ENCODE data around the gene KLHL33. TPM values are rescaled to one million over a fixed set of nuclear protein-coding genes. Genes with fewer than 3 reads are reported as not detected.
"Not testable (repeated sequence)": the region's sequence is repeated elsewhere in the genome, so short reads cannot be mapped to it uniquely, and the experiment has no call there.

Gene KLHL33
- total RNA-seq, 4 donors from 2014 or later = 1.3 to 2.8 (median 2.1) TPM; not detected in 1

- H3K9me3 ChIP-seq = no peaks in the 10 kb centered on the region
- no peaks in the 10 kb centered on the region for H3K36me3 ChIP-seq
- intact Hi-C loops (cut with DNase I; ENCODE audit: low total_unique reads) = no loop called here
- no peaks in the 10 kb centered on the region for H3K4me1 ChIP-seq
- no peaks in the 10 kb centered on the region for H3K27me3 ChIP-seq
- no peak for TF ChIP-seq POLR2A (IDR thresholded peaks at IDR 0.05)
- no peak for TF ChIP-seq CTCF (IDR thresholded peaks at IDR 0.05)
- no peak overlapping the region for H3K4me3 ChIP-seq
- no peak overlapping the region for H3K27ac ChIP-seq
- DNase-seq = no peak
Measured at GRCh38 chr14:20446889-20447288, 10.9 kb upstream of the KLHL33 start.

- H3K36me3 ChIP-seq; H3K4me3 ChIP-seq; H3K27ac ChIP-seq; H3K4me1 ChIP-seq; DNase-seq; H3K9me3 ChIP-seq; intact Hi-C loops (cut with DNase I; ENCODE audit: low total_unique reads); H3K27me3 ChIP-seq: not testable (repeated sequence)
Measured at GRCh38 chr14:20443650-20444049, 7.7 kb upstream of the KLHL33 start.

- no peak for TF ChIP-seq POLR2A (IDR thresholded peaks at IDR 0.05)
- no peak for TF ChIP-seq CTCF (IDR thresholded peaks at IDR 0.05)
- Histone ChIP-seq H3K4me1 (no peaks in the 10 kb centered on the region), H3K36me3 (no peaks in the 10 kb centered on the region), H3K27ac (no peak overlapping the region), H3K4me3 (no peak overlapping the region), H3K27me3 (no peaks in the 10 kb centered on the region), H3K9me3 (no peaks in the 10 kb centered on the region)
- intact Hi-C loops (cut with DNase I; ENCODE audit: low total_unique reads) = no loop called here
- no peak for DNase-seq
Measured at GRCh38 chr14:20441461-20441860, 5.5 kb upstream of the KLHL33 start.

- Histone ChIP-seq H3K4me1 (no peaks in the 10 kb centered on the region), H3K36me3 (no peaks in the 10 kb centered on the region), H3K27me3 (no peaks in the 10 kb centered on the region), H3K4me3 (no peak overlapping the region), H3K27ac (no peak overlapping the region), H3K9me3 (no peaks in the 10 kb centered on the region)
- DNase-seq = no peak
- intact Hi-C loops (cut with DNase I; ENCODE audit: low total_unique reads) = no loop called here
- TF ChIP-seq POLR2A (IDR thresholded peaks at IDR 0.05) (no peak), CTCF (IDR thresholded peaks at IDR 0.05) (no peak)
Measured at GRCh38 chr14:20440882-20441281, 4.9 kb upstream of the KLHL33 start.

GRCh38 chr14:20440465-20440864, 4.5 kb upstream of the KLHL33 start:
- Histone ChIP-seq H3K27ac (no peak overlapping the region), H3K27me3 (no peaks in the 10 kb centered on the region), H3K4me1 (no peaks in the 10 kb centered on the region), H3K36me3 (no peaks in the 10 kb centered on the region), H3K4me3 (no peak overlapping the region), H3K9me3 (no peaks in the 10 kb centered on the region)
- no peak for DNase-seq
- TF ChIP-seq POLR2A (IDR thresholded peaks at IDR 0.05) (no peak), CTCF (IDR thresholded peaks at IDR 0.05) (no peak)
- intact Hi-C loops (cut with DNase I; ENCODE audit: low total_unique reads) = no loop called here

GRCh38 chr14:20438664-20439063, 2.7 kb upstream of the KLHL33 start:
- DNase-seq = no peak
- Histone ChIP-seq H3K36me3 (no peaks in the 10 kb centered on the region), H3K4me1 (no peaks in the 10 kb centered on the region), H3K27me3 (no peaks in the 10 kb centered on the region), H3K4me3 (no peak overlapping the region), H3K9me3 (no peaks in the 10 kb centered on the region), H3K27ac (no peak overlapping the region)
- intact Hi-C loops (cut with DNase I; ENCODE audit: low total_unique reads) = no loop called here
- TF ChIP-seq POLR2A (IDR thresholded peaks at IDR 0.05) (no peak), CTCF (IDR thresholded peaks at IDR 0.05) (no peak)
